Lung (tissue), 12 donors: ENCODE measurements around the gene EPN2. TPM values are rescaled to one million over a fixed set of nuclear protein-coding genes. Genes with fewer than 3 reads are reported as not detected.
"Not testable (repeated sequence)": the region's sequence is repeated elsewhere in the genome, so short reads cannot be mapped to it uniquely, and the experiment has no call there.

Source experiments
- ATAC-seq: fragments of 200-7000 bp; cut with Tn5 transposase; one replicate; pipeline ENCODE4 v1.9.1; 2020; ENCODE audit warnings: moderate number of reproducible peaks; ENCODE audit not compliant: insufficient read depth, low FRiP score
- DNase-seq, 3 donors: peaks; one replicate each; pipeline ENCODE4 v3.0.0-alpha.2; 2013 to 2017
- H3K27ac ChIP-seq, 2 donors: one replicate each; pipeline ENCODE4 v1.5.1; 2013; ENCODE audit warnings: mild to moderate bottlenecking in 2 of 2, moderate library complexity in 2 of 2, control low read depth in 1 of 2, inconsistent platforms in 1 of 2, low read depth in 1 of 2, low read length in 1 of 2
- H3K27me3 ChIP-seq, 3 donors: one replicate each; pipeline ENCODE4 v1.5.1; 2013; ENCODE audit warnings: low read length in 2 of 3; ENCODE audit not compliant: control insufficient read depth in 3 of 3, insufficient read depth in 3 of 3
- H3K36me3 ChIP-seq, 4 donors: one replicate each; pipeline ENCODE4 v1.5.1; 2013; ENCODE audit warnings: low read length in 4 of 4, mild to moderate bottlenecking in 1 of 4, moderate library complexity in 1 of 4; ENCODE audit not compliant: control insufficient read depth in 4 of 4, insufficient read depth in 4 of 4
- H3K4me1 ChIP-seq, 5 donors: one replicate each; pipeline ENCODE4 v1.5.1; 2013; ENCODE audit warnings: low read length in 5 of 5, mild to moderate bottlenecking in 2 of 5, moderate library complexity in 1 of 5; ENCODE audit not compliant: control insufficient read depth in 5 of 5, insufficient read depth in 5 of 5
- H3K4me3 ChIP-seq: one replicate; pipeline ENCODE4 v1.5.1; 2013; ENCODE audit warnings: mild to moderate bottlenecking, control low read depth, moderate library complexity
- H3K9ac ChIP-seq, 2 donors: one replicate each; pipeline ENCODE4 v1.5.1; 2013; ENCODE audit warnings: low read length in 2 of 2, control low read depth in 1 of 2; ENCODE audit not compliant: insufficient read depth in 1 of 2
- H3K9me3 ChIP-seq, 4 donors: one replicate each; pipeline ENCODE4 v1.5.1; 2013; ENCODE audit warnings: low read length in 3 of 4, mild to moderate bottlenecking in 1 of 4, moderate library complexity in 1 of 4; ENCODE audit not compliant: control insufficient read depth in 4 of 4, insufficient read depth in 3 of 4
- WGBS, 2 donors: extraction: QIAGEN DNeasy Blood & Tissue Kit; methylation state at CpG; one replicate each; pipeline ENCODE4 v1.1.7; 2013; 5-methylcytosine and 5-hydroxymethylcytosine counted together
- polyA plus RNA-seq, 2 donors: library from polyadenylated mRNA; stranded (reverse); fragments of 200-250 nt; gene quantifications; one replicate each; pipeline ENCODE4 v1.2.1, GENCODE V29; 2013
- total RNA-seq, 2 donors: library from RNA; depleted of rRNA in 1 of 2; stranded (reverse); fragments of >200 nt in 1 of 2; gene quantifications; one replicate each; pipeline ENCODE4 v1.2.1, GENCODE V29; 2014 to 2021
- TF ChIP-seq, protein P1 (sequence below): IDR thresholded peaks from 2 replicates; pipeline ENCODE4 v1.5.1; 2012; ENCODE audit warnings: mild to moderate bottlenecking; ENCODE audit errors: control extremely low read depth, extremely low read depth
- donor health status: control.
- donor health status: control.
- donor health status: Bipolar disorder and iron deficiency.
- donor health status: healthy.
- donor health status: DM: yes; HTN: yes; CAD: no.

EPN2 gene
- total and polyA plus RNA-seq, 4 donors = 16.7 to 73.7 (median 37.4) TPM

GRCh38 chr17:19348806-19349205, 111.6 kb downstream of the EPN2 start:
- DNase-seq = no peak
- peaks cover 0 to 2% (median 0%) of the 10 kb centered on the region in 4 donors for H3K36me3 ChIP-seq
- TF ChIP-seq, protein P1, sequence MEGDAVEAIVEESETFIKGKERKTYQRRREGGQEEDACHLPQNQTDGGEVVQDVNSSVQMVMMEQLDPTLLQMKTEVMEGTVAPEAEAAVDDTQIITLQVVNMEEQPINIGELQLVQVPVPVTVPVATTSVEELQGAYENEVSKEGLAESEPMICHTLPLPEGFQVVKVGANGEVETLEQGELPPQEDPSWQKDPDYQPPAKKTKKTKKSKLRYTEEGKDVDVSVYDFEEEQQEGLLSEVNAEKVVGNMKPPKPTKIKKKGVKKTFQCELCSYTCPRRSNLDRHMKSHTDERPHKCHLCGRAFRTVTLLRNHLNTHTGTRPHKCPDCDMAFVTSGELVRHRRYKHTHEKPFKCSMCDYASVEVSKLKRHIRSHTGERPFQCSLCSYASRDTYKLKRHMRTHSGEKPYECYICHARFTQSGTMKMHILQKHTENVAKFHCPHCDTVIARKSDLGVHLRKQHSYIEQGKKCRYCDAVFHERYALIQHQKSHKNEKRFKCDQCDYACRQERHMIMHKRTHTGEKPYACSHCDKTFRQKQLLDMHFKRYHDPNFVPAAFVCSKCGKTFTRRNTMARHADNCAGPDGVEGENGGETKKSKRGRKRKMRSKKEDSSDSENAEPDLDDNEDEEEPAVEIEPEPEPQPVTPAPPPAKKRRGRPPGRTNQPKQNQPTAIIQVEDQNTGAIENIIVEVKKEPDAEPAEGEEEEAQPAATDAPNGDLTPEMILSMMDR = no peak
- ATAC-seq = no peak
- no peaks in the 10 kb centered on the region for H3K27me3 ChIP-seq
- H3K9ac ChIP-seq = no peak overlapping the region
- H3K4me3 ChIP-seq = no peak overlapping the region
- no peak overlapping the region for H3K27ac ChIP-seq
- WGBS, 2 donors = 93 to 95% methylated on average over 9 of the region's 9 CpGs
- H3K4me1 ChIP-seq = peaks cover 0 to 3% (median 0%) of the 10 kb centered on the region in 5 donors
- H3K9me3 ChIP-seq = no peaks in the 10 kb centered on the region

- H3K9me3 ChIP-seq, H3K4me1 ChIP-seq, DNase-seq, H3K4me3 ChIP-seq, H3K9ac ChIP-seq, H3K27me3 ChIP-seq, ATAC-seq, H3K27ac ChIP-seq, H3K36me3 ChIP-seq: not testable (repeated sequence)
- WGBS, 2 donors = 95 to 97% methylated on average over 11 of the region's 11 CpGs
These were observed 116.2 kb downstream of the EPN2 start for GRCh38 chr17:19353401-19353800.

GRCh38 chr17:19354748-19355147, 117.6 kb downstream of the EPN2 start:
- Histone ChIP-seq H3K27ac (no peak overlapping the region), H3K4me1 (no peaks in the 10 kb centered on the region), H3K27me3 (no peaks in the 10 kb centered on the region), H3K36me3 (peaks cover 0 to 3% (median 0%) of the 10 kb centered on the region in 4 donors), H3K9ac (no peak overlapping the region), H3K4me3 (no peak overlapping the region), H3K9me3 (no peaks in the 10 kb centered on the region)
- DNase-seq (no peak), ATAC-seq (no peak)
- 79 to 80% methylated on average over 6 of the region's 6 CpGs for WGBS, 2 donors
- TF ChIP-seq, protein P1 = no peak

DNA sequence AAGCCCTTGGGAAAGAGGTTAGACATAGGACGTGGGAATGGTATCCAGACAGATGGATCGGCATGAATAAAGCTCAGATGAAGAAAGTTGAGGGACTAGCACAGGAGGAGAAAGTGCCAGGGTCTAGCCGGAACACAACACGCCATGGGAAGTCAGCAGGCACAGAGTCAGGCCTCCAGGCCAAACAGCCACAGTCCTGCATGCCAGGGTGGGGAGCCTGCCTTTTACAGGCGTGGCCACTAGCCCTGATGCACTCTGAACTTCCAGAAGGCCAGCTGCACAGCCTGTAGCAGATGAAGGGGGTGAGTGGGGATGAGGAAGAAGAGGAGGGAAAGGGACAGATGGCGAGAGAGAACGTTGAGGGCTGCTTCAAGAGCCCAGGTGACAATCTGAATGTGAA, 120.2 kb downstream of the EPN2 start:
- no peak for ATAC-seq
- WGBS, 2 donors = 90% methylated on average over 7 of the region's 7 CpGs

More for the DNA sequence above, 120.2 kb downstream of the EPN2 start:
- no peaks in the 10 kb centered on the region for H3K27me3 ChIP-seq
- no peak overlapping the region for H3K27ac ChIP-seq
- H3K9me3 ChIP-seq = no peaks in the 10 kb centered on the region
- TF ChIP-seq, protein P1 = no peak
- peaks cover 0 to 5% (median 0%) of the 10 kb centered on the region in 5 donors for H3K4me1 ChIP-seq
- peak in 1 of 3 donors; percentile 6 for DNase-seq
- H3K4me3 ChIP-seq = no peak overlapping the region
- H3K36me3 ChIP-seq = peaks cover 0 to 3% (median 0%) of the 10 kb centered on the region in 4 donors
- H3K9ac ChIP-seq = no peak overlapping the region
